ENCODE data around the gene OR52E5.

OR52E5 gene

DNA sequence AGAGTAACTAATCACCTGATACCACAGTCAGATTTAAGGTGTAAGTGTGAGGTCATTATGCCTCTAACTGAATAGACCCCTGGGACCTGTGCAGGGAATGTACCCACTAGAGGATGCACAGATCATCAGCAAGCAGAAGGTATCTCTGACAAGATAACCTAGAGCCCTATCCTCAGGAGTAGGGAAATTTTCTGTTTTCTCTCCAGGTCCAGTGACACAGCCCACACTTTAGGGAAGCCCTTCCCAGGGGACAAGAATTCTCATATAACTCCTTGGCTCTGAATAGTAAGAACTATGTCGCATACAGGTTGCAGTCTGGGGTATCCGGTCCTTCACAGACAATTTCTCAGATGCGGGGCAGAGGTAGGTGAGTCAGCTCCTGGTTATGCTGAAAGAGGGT, at the start of gene OR52E5:
TSS of gene OR52E5 (plus strand) at position 301 of the 400 bp plus-strand sequence. CDS start 7,569 bp downstream, outside the sequence.
- DNase-seq, result no peak

GRCh38 chr11:5846701-5847100, 46.3 kb upstream of the OR52E5 start:
- DNase-seq, result no peak

GRCh38 chr11:5847711-5848110, 45.3 kb upstream of the OR52E5 start:
- no peak for DNase-seq

DNA sequence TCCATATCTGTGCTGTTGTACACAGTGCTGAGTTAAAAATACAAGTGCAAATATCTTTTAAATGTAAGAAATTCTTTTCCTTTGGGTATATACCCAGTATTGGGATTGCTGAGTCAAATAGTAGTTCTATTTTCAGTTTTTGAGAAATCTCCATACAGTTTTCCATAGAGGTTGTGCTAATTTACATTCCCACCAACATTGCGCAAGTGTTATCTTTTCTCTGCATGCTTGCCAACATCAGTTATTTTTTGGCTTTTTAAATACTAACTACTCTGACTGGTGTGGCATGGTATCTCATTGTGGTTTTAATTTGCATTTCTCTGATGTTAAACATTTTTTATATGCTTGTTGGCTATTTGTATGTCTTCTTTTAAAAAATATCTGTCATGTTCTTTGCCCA, 42.0 kb upstream of the OR52E5 start:
- no peak for DNase-seq

- no peak for DNase-seq
Measured at GRCh38 chr11:5857590-5857989, 35.4 kb upstream of the OR52E5 start, which contains the start of gene OR52E8. OR52E8 (minus strand) TSS chr11:5857690; CDS start chr11:5857690, 0 bp downstream.

DNA sequence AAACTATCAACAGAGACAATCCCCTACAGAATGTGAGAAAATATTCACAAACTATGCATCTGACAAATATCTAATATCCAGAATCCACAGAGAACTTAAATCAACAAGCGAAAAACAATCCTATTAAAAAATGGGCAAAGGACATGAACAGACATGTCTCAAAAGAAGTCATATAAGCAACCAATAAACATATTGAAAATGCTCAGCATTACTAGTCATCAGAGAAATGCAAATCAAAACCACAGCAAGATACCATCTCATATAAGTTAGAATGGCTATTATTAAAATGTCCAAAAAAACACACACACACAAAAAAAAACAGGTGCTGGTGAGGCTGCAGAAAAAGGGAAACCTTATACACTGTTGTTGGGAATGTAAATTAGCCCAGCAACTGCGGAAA, 27.2 kb upstream of the OR52E5 start:
- DNase-seq, result no peak

- DNase-seq, result no peak
Measured at GRCh38 chr11:5878564-5878963, 14.4 kb upstream of the OR52E5 start.

DNA sequence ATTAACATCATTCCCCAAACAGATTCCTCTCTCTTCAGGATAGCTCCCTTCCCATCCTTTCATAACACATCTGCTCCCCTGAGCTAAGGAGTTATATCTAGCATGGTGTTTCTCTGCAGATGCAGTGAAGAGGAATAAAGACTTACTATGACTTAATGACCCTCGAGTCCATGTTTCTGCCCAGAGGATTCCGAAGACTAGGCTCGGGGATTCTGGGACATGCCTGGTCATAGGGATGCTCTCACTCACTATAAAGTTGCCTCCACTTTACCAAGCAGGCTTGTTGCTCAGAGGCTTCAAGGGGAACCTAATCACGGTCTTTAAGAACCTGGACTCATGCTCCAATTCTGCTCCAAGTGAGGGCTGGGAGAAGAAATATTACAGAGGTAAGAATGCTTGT, 12.7 kb upstream of the OR52E5 start, which contains the start of gene OR52E4:
TSS of gene OR52E4 (plus strand) at position 301 of the 400 bp plus-strand sequence. CDS start 3,664 bp downstream, outside the sequence.
- no peak for DNase-seq

- no peak for DNase-seq
Measured at GRCh38 chr11:5881756-5882155, 11.3 kb upstream of the OR52E5 start.

DNA sequence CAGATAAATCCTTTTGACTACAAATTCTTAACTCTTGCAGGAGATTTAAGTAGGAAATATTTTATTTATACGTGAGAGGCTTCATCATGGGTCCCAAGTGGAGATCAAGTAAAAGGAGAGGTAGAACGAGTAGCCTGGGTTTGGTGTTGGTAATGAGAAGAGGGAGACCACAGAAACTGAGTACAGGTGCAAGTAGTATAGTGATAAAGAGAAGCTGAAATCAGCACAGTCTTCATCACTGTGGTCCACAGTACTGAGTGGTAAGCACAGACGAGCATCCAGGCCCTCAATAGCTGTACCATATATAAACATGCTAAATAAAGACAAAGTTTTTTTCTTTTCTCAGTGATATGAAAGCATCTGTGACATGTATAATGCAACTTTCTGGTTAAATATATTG, 5.8 kb upstream of the OR52E5 start:
- no peak for DNase-seq

DNA sequence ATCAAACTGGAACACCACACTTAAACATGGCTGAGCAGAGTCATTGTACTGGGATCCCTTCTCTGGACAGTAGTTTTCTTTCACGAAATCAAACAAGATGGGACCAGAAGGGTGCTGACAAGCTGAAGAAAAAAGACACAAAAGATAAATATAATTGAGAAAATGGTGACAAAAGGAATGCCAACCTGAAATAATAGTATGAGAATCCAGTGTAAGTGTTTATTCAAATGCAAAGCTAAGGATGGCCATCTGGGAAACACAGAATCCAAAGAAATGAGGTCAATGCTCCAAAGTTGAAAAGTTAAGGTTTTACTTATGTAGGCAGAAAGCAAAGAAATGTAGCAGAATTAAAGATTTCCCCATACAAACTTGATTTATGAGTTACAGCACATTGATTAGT, 5.3 kb upstream of the OR52E5 start:
- DNase-seq, result no peak

DNA sequence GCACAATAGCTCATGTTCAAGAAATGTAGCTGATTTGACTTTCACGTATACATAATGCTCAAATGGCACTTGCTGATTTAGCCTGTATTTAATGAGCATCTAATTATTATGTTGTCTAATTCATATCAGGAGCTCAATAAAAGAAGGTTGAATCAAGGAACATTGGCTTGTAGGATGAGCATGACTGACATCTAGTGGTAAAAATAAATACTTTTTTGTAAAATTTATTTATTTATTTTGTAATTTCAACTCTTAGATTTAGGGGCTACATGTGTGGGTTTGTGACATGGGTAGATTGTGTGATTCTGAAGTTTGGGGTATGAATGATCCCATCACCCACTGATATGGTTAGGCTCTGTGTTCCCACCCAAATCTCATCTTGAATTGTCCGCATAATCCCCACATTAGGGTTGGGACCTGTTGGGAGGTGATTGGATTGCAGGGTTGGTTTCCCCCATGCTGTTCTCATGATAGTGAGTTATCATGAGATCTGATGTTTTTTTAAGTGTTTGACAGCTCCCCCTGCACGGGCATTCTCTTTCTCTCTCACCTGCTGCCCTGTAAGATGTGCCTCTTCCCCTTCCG, 1.7 kb upstream of the OR52E5 start:
- DNase-seq, result no peak

DNA sequence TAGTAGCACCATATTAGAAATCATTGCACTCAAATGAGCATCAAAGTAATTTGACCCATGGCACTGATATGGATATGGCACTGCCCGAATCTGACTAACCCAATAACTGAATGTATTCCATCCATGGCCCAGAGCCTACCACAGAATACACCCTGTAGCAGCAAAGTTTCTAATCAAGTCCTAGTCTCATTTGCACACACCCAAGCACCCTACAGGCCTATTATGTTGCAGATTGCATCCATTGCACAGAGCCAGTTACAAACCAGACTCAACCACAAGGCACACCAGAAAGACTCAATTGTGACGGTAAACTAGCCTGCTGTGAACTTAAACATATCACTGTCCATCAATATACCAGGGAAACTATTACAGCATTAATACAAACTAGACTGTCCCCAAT, 6.5 kb downstream of the OR52E5 start:
- no peak for DNase-seq

DNA sequence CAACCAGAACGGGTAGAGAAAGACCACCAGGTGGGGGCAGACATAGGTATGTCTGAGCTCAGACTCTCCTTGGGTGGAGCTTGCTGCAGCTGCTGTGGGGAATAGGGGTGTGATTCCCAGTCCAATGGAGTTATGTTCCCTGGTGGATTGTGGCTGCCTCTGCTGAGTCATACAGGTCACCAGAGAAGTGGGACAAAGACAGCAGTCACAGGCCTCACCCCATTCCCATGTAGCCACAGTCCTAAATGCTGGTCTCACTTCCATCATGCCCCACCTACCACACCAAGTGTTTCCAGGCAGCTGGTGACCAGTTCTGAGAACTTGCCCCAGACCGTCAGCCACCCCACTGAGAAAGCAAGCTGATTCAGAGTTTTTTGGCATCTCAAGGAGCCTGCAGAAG, 17.5 kb downstream of the OR52E5 start:
- no peak for DNase-seq

DNA sequence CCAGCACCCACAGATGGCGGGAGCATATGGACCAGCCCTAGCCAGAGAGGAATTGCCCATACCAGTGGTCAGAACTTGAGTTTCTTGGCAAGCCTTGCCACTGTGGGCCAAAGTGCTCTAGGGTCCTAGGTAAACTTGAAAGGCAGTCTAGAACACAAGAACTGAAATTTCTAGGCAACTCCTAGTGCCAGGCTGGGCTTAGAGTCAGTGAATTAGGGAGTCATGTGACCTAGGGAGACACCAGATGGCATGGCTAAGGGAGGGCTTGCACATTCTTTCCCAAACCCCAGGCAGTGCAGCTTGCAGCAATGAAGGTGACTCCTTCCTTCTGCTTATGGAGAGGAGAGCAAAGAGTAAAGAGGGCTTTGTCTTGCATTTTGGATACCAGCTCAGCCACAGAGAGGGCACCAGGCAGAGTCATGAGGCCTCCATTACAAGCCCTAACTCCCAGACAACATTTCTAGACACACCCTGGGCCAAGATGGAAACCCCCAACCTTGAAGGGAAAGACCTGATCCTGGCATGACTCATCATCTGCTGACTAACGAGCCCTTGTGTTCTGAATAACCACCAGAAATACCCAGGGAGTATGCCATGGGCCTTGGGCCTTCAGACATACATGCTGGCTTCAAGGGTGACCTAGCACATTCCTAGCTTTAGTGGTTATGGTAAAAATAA, 29.9 kb downstream of the OR52E5 start:
- no peak for DNase-seq

DNA sequence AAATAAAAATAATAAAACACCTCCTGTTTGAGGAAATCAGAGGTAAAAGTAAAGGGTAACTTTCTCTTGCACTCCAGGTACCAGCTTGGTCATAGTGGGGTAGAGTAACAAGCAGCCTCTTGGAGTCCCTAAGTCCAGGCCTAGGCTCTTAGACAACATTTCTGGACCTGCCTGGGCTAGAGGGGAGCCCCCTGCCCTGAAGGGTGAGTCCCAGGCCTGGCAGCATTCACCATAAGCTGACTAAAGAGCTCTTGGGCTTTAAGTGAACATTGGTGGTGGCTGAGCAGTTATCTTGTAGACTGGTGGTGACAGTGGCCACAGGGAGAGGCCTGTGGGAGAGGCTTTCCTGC, 30.4 kb downstream of the OR52E5 start:
- DNase-seq, result no peak

DNA sequence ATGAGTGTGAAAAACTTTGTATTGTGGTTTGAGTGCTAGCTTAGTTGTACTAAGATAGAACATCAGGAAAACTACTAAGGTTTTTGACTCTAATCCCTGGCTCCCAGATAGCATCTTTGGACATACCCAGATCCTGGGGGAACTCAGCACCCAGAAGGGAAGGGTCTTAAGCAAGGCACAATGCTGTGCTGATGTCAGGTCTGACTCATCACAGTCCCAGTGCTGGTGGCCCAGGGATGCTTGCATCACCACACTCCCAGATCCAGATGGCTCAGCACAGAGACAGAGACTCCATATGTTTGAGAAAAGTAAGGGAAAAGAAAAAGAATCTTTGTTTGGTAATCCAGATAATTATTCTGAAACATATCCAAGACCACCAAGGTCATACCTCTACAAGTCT, 30.8 kb downstream of the OR52E5 start:
- DNase-seq, result no peak

DNA sequence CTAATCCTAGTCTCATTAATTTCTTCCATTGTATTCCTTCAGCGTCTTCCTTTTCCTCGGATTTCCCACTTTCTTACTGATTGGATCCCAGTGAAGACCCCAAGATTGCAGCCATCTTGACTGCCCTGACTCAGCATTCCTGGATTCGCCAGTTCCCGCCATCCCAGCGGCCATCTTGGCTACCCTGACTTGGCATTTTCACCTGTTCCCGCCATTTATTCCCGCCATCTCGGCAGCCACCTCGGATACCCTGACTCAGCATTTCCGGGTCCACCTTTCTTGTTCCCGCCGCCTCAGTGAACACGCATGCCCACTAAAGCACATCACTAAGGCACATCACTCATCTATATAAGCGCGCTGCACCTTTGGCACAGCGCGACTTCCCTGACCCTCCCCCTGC, 35.3 kb downstream of the OR52E5 start:
- DNase-seq, result no peak

DNA sequence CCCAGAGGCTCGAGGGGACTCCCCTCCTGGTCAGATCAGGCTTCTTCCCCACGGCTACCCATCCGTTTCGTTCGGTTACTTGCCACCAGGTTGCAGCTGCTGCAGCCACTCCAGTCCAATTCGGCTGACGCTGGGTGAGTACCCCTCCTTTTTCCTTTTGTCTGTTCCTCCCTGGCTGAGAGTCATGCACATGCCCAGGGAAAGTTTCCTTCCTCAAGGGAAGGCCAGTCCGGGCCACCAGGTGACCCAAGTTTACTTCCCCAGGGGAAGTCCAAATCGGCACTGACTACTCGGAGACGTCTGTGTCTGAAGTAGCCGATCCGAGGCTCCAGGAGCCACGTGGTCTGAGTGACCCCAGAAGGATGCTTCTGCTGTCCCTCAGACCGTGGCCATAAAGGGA, 35.8 kb downstream of the OR52E5 start:
- no peak for DNase-seq

DNA sequence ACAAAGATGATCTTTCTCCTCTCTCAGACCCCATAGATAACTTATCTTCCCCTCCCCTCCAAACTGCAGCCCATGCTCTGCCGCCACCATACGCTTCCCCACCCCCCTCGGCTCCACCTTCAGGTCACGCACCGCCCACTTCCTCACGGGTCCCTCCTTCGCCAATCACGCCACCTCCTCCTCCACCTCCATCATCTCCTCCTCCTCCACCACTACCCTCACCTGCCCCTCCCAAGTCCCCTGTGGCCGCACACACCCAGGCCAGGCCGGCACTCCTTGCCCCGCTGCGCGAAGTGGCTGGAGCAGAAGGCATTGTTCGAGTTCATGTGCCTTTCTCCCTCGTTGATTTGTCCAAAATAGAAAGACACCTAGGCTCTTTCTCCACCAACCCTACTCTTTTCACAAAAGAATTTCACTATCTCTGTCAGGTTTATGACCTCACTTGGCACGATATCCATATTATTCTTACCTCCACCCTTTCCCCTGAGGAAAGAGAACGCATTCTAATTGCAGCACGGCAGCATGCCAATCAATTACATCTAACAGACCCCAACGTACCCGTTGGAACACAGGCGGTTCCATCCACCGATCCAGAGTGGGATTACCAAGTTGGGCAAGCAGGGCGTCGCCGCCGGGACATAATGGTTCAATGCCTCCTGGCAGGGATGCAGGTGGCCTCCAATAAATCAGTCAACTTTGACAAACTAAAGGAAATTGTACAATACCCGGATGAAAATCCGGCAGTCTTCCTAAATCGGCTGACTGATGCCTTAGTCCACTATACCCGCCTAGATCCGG, 36.8 kb downstream of the OR52E5 start:
- no peak for DNase-seq

GRCh38 chr11:5930614-5931013, 37.6 kb downstream of the OR52E5 start:
- no peak for DNase-seq

GRCh38 chr11:5931061-5931460, 38.1 kb downstream of the OR52E5 start:
- DNase-seq, result no peak

DNA sequence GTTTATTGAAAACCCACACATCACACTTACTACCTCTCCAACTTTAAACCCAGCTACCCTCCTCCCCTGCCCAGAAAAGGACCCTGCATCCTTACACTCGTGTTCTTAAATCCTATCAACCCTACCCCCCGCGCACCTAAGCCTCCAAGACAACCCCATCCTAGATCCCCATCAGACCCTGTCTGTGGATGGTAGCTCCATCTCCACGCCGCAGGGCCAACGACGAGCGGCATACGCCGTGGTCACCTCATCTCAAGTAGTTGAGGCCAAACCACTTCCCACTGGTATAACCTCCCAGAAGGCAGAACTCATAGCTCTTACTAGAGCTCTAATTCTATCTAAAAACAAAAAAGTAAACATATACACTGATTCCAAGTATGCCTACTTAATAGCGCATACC, 39.7 kb downstream of the OR52E5 start:
- no peak for DNase-seq

DNA sequence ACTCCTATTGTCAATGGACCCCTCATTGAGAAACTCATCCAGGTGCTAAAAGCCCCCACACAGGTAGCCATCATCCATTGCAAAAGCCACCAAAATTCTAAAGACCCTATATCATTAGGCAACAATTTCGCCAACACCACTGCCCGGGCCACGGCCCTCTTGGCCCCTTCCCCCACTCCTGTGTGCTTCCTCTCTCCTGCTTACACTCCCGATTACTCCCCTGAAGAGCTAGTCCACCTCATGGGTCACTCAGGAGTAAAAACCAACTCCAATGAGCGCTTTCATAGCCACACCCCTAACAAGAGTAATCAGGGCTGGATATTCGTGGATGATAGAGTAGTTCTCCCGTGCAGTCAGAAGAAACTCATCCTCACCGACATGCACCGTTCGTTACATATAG, 40.1 kb downstream of the OR52E5 start:
- DNase-seq, result no peak

Measured in right forelimb (tissue), 1 donor.